ENCODE data around the gene IGSF21.

The IGSF21 gene

DNA sequence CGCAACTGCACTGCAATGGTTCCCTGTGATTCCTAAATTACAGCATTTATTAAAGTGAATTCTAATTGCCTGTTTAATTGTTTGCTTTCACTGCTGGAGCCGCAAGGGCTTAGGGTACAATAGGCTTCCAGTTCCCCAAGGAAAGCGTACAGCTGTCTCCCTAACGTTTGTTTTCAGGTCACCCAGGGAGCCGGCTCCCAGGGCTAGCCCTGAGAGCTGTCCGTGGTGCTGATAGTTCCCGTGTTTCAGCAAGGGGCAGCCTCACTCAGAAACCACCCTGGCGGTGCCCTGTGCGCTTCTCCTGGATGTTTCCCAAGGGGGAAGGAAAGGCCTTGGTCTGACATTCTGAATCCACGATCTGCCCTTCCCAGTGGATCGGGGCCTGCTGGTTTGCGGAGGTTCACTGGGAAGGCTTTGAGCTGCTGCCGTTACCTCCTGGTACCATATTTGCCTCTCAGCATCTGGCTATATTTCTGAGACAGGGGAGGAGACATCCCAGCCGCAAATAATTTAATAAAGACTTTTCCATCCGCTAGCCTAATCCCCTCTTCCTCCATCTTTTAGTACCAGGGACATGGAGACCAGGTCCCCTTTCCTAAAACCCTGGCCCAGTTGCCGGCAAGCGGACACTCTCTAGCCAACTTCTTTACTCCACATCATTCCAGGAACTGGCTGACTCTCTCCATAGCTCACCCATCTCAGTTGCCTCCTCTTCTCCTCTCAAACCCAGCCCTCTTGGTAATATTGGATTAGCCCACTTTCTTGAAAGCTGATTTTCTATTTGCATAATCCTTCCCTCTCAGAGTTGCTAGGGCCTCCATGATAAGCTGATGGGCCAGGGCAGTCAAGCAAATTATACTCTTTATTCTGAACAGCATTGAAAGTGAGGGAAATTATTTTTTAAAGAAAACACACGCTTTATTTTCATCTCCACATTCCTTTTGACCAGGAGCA lies 149.0 kb downstream of the IGSF21 start:
- Histone ChIP-seq H3K9ac (ENCODE audit: low read length) (no peak overlapping the region), H3K4me1 (ENCODE audit: low read length) (no peaks in the 10 kb centered on the region), H3K9me3 (ENCODE audit: insufficient read depth, low read length) (no peaks in the 10 kb centered on the region), H3K27ac (ENCODE audit: low read length) (no peak overlapping the region), H4K20me1 (ENCODE audit: insufficient read depth, low read length) (no peaks in the 10 kb centered on the region), H2AFZ (ENCODE audit: low read depth, low read length) (no peak overlapping the region), H3K4me3 (ENCODE audit: low read length) (no peak overlapping the region), H3K4me2 (ENCODE audit: low read length) (no peak overlapping the region), H3K27me3 (ENCODE audit: low read depth, low read length) (no peaks in the 10 kb centered on the region), H3K36me3 (replicated peaks; ENCODE audit: low read depth, low read length) (no peaks in the 10 kb centered on the region), H3K79me2 (ENCODE audit: low read length) (no peaks in the 10 kb centered on the region)
- TF ChIP-seq EZH2phosphoT487 (IDR thresholded peaks at IDR 0.05; ENCODE audit: low read depth): no peak
- no peak for TF ChIP-seq CTCF (IDR thresholded peaks at IDR 0.05; ENCODE audit: low read depth, low read length)

- H3K36me3 ChIP-seq (replicated peaks; ENCODE audit: low read depth, low read length): no peaks in the 10 kb centered on the region
- no peak overlapping the region for H3K4me3 ChIP-seq (ENCODE audit: low read length)
- H3K9ac ChIP-seq (ENCODE audit: low read length): no peak overlapping the region
- H4K20me1 ChIP-seq (ENCODE audit: insufficient read depth, low read length): no peaks in the 10 kb centered on the region
- no peaks in the 10 kb centered on the region for H3K79me2 ChIP-seq (ENCODE audit: low read length)
- no peak overlapping the region for H3K4me2 ChIP-seq (ENCODE audit: low read length)
- no peak for TF ChIP-seq CTCF (IDR thresholded peaks at IDR 0.05; ENCODE audit: low read depth, low read length)
- no peak for TF ChIP-seq EZH2phosphoT487 (IDR thresholded peaks at IDR 0.05; ENCODE audit: low read depth)
- H3K4me1 ChIP-seq (ENCODE audit: low read length): no peaks in the 10 kb centered on the region
- H2AFZ ChIP-seq (ENCODE audit: low read depth, low read length): no peak overlapping the region
- no peaks in the 10 kb centered on the region for H3K27me3 ChIP-seq (ENCODE audit: low read depth, low read length)
- H3K9me3 ChIP-seq (ENCODE audit: insufficient read depth, low read length): no peaks in the 10 kb centered on the region
- no peak overlapping the region for H3K27ac ChIP-seq (ENCODE audit: low read length)
Measured at GRCh38 chr1:18257778-18258177, 150.2 kb downstream of the IGSF21 start.

DNA sequence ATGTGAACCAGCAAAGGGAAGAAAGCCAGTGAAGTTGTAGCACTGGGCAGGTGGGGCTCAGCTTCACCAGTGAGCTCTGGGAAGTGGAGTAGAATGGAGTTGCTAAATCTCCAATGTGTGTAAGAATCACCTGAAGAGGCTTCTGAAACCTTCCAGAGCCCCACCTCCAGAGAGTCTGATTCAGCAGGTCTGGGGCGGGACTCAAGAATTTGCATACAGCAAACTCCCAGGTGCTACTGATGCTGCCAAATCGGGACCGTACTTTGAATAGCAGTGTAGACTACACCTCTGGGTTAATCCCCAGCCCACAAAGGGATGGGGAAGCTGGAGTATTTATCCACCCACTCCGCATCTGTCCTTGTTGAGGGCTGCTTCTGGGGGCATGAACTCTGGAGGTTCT lies 154.3 kb downstream of the IGSF21 start:
- Histone ChIP-seq H3K9me3 (ENCODE audit: insufficient read depth, low read length) (no peaks in the 10 kb centered on the region), H3K9ac (ENCODE audit: low read length) (no peak overlapping the region), H3K4me3 (ENCODE audit: low read length) (no peak overlapping the region), H4K20me1 (ENCODE audit: insufficient read depth, low read length) (no peaks in the 10 kb centered on the region), H3K79me2 (ENCODE audit: low read length) (no peaks in the 10 kb centered on the region), H3K27me3 (ENCODE audit: low read depth, low read length) (no peaks in the 10 kb centered on the region), H2AFZ (ENCODE audit: low read depth, low read length) (no peak overlapping the region), H3K27ac (ENCODE audit: low read length) (no peak overlapping the region), H3K4me2 (ENCODE audit: low read length) (no peak overlapping the region), H3K36me3 (replicated peaks; ENCODE audit: low read depth, low read length) (no peaks in the 10 kb centered on the region), H3K4me1 (ENCODE audit: low read length) (no peaks in the 10 kb centered on the region)
- TF ChIP-seq EZH2phosphoT487 (IDR thresholded peaks at IDR 0.05; ENCODE audit: low read depth): no peak
- no peak for TF ChIP-seq CTCF (IDR thresholded peaks at IDR 0.05; ENCODE audit: low read depth, low read length)

DNA sequence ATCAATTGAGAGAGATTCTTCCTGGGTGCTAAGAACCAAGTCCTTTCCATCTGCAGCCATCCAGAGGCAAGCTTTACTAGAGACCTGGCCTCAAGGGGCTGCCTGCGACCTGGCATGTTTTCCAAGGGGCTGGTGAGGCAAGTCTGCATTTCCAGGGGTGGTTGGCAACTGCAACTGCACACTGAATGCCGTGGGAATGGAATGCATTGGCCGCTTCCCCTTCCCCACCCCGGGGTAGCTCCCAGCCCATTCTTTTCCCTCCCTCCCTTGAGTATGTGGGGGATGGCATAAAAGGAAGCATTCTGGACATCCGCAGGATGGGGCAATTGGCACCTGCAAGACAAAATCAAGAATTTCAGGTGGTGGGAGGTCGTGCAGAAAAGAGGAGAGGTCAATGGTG lies 155.1 kb downstream of the IGSF21 start:
- no peak overlapping the region for H3K4me2 ChIP-seq (ENCODE audit: low read length)

More for the DNA sequence above, 155.1 kb downstream of the IGSF21 start:
- no peak overlapping the region for H3K9ac ChIP-seq (ENCODE audit: low read length)
- H3K27ac ChIP-seq (ENCODE audit: low read length): no peak overlapping the region
- no peak for TF ChIP-seq CTCF (IDR thresholded peaks at IDR 0.05; ENCODE audit: low read depth, low read length)
- no peak for TF ChIP-seq EZH2phosphoT487 (IDR thresholded peaks at IDR 0.05; ENCODE audit: low read depth)
- H3K4me1 ChIP-seq (ENCODE audit: low read length): no peaks in the 10 kb centered on the region
- H3K79me2 ChIP-seq (ENCODE audit: low read length): no peaks in the 10 kb centered on the region
- H3K27me3 ChIP-seq (ENCODE audit: low read depth, low read length): no peaks in the 10 kb centered on the region
- H3K9me3 ChIP-seq (ENCODE audit: insufficient read depth, low read length): no peaks in the 10 kb centered on the region
- no peaks in the 10 kb centered on the region for H3K36me3 ChIP-seq (replicated peaks; ENCODE audit: low read depth, low read length)
- no peak overlapping the region for H3K4me3 ChIP-seq (ENCODE audit: low read length)
- no peak overlapping the region for H2AFZ ChIP-seq (ENCODE audit: low read depth, low read length)
- no peaks in the 10 kb centered on the region for H4K20me1 ChIP-seq (ENCODE audit: insufficient read depth, low read length)

Measured in OCI-LY3 (cell line).